ENCODE data around the gene GARNL3. TPM values are rescaled to one million over a fixed set of nuclear protein-coding genes. Genes with fewer than 3 reads are reported as not detected.

Gene GARNL3
- total RNA-seq, 1 experiment from 2014 or later: 11.5 TPM

DNA sequence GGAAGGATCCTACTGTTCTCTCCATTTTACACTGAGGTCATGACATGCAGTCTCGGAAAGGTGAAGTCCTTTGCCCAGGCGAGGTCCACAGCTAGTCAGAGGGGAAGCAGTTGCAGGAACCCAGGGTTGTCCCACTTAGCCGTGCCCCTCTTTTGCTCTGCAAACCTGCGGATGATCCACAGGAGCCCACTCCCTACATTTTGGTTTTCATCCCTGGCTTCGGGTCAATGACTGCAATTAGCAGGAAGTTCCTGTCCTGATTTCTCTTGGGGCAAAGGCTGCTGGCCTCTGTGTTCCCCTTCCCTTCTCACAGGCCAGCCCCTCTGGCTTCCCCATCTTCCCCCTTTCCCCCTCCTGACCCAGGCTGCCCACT lies 133.7 kb downstream of the GARNL3 start:
- H3K4me1 ChIP-seq (ENCODE audit: control insufficient read depth, insufficient read depth, low read length): peaks cover 16% of the 10 kb centered on the region
- H3K27me3 ChIP-seq (ENCODE audit: control insufficient read depth, insufficient read depth, low read length): no peaks in the 10 kb centered on the region
- peak overlapping the region; percentile 55 to 64 for H3K4me3 ChIP-seq (ENCODE audit: low read depth in 2 of 2, low read length in 2 of 2)
- ATAC-seq (no peak), DNase-seq (ENCODE audit: low read depth, low spot score) (no peak)
- no peak for TF ChIP-seq TCF7L2 (IDR thresholded peaks at IDR 0.05; ENCODE audit: low read depth, low read length)
- no peak for TF ChIP-seq CTCF (IDR thresholded peaks at IDR 0.05)
- no peak for TF ChIP-seq SIN3A (IDR thresholded peaks at IDR 0.05; ENCODE audit: borderline replicate concordance, insufficient read depth, low read depth, low read length)
- TF ChIP-seq, protein P1, sequence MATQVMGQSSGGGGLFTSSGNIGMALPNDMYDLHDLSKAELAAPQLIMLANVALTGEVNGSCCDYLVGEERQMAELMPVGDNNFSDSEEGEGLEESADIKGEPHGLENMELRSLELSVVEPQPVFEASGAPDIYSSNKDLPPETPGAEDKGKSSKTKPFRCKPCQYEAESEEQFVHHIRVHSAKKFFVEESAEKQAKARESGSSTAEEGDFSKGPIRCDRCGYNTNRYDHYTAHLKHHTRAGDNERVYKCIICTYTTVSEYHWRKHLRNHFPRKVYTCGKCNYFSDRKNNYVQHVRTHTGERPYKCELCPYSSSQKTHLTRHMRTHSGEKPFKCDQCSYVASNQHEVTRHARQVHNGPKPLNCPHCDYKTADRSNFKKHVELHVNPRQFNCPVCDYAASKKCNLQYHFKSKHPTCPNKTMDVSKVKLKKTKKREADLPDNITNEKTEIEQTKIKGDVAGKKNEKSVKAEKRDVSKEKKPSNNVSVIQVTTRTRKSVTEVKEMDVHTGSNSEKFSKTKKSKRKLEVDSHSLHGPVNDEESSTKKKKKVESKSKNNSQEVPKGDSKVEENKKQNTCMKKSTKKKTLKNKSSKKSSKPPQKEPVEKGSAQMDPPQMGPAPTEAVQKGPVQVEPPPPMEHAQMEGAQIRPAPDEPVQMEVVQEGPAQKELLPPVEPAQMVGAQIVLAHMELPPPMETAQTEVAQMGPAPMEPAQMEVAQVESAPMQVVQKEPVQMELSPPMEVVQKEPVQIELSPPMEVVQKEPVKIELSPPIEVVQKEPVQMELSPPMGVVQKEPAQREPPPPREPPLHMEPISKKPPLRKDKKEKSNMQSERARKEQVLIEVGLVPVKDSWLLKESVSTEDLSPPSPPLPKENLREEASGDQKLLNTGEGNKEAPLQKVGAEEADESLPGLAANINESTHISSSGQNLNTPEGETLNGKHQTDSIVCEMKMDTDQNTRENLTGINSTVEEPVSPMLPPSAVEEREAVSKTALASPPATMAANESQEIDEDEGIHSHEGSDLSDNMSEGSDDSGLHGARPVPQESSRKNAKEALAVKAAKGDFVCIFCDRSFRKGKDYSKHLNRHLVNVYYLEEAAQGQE (IDR thresholded peaks at IDR 0.05; ENCODE audit: insufficient read depth in 1 of 2, low read depth in 2 of 2, low read length in 1 of 2): no peak
- TF ChIP-seq POLR2AphosphoS5 (IDR thresholded peaks at IDR 0.05; ENCODE audit: low read depth, low read length): no peak
- ChIA-PET CTCF (no interaction called here), POLR2A (no interaction called here)
- H3K27ac ChIP-seq (ENCODE audit: low read length): peak overlapping the region; percentile 63
- no TSS peak for BruUV-seq (replicated peaks)
- H3K36me3 ChIP-seq (ENCODE audit: control insufficient read depth, insufficient read depth, low read length): no peaks in the 10 kb centered on the region; the same call in 1 of the 2 replicates
- no peaks in the 10 kb centered on the region for H3K9me3 ChIP-seq (ENCODE audit: control insufficient read depth, insufficient read depth, low read depth, low read length)
- in situ Hi-C loops (cut with HindIII; ENCODE audit: low pct_unique_long_range_greater_than_20kb, low sequenced_read_pairs): no loop called here
- intact Hi-C loops (cut with micrococcal nuclease; ENCODE audit: unreplicated experiment): no loop called here

DNA sequence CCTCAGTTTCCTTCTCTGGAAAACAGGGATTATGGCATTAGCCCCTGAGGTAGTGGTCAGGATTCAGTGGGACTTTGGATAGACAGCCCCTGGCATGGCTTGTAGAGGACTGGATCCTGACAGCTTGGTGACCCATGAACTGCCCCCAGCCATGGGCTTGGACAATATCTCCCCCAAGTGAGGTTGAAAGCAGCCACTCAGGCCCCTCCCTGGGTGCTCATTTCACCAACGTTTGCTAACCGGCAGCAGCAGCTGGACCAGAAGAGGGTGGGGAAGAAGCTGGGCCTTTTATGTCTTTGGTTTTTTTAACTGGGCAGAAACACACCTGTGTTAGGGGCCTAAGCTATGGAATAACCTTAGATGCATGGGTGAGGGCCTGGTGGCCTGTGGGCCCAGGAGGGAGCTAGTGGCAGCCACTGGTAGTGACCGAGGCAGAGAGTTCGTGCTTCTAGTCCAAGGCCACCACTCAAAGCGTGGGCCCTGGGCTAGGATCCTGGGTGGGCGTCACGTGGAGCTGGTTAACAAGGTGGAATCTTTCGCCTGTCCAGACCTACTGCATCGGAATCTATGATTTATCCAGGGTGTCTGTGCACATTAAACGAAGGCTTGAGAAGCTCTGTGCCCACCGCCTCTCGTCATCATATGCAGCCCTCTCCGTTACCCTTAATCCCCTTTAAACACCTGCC lies 134.3 kb downstream of the GARNL3 start:
- Histone ChIP-seq H3K27ac (ENCODE audit: low read length) (peak overlapping the region; percentile 63), H3K4me1 (ENCODE audit: control insufficient read depth, insufficient read depth, low read length) (peaks cover 12% of the 10 kb centered on the region), H3K36me3 (ENCODE audit: control insufficient read depth, insufficient read depth, low read length) (no peaks in the 10 kb centered on the region; the same call in 1 of the 2 replicates), H3K9me3 (ENCODE audit: control insufficient read depth, insufficient read depth, low read depth, low read length) (no peaks in the 10 kb centered on the region), H3K4me3 (ENCODE audit: low read depth in 2 of 2, low read length in 2 of 2) (peak overlapping the region; percentile 55 to 64), H3K27me3 (ENCODE audit: control insufficient read depth, insufficient read depth, low read length) (no peaks in the 10 kb centered on the region)
- intact Hi-C loops (cut with micrococcal nuclease; ENCODE audit: unreplicated experiment) (no loop called here), in situ Hi-C loops (cut with HindIII; ENCODE audit: low pct_unique_long_range_greater_than_20kb, low sequenced_read_pairs) (no loop called here)
- TF ChIP-seq, protein P1 (IDR thresholded peaks at IDR 0.05; ENCODE audit: insufficient read depth in 1 of 2, low read depth in 2 of 2, low read length in 1 of 2): no peak
- TF ChIP-seq POLR2AphosphoS5 (IDR thresholded peaks at IDR 0.05; ENCODE audit: low read depth, low read length): no peak
- BruUV-seq (replicated peaks): TSS peak; percentile 63
- POLR2A ChIA-PET: interaction anchor here (0.7 kb wide), 1 partner anchor 119 kb away, joined by 5 read pairs; no protein-coding TSS in a partner anchor
- ATAC-seq (no peak), DNase-seq (ENCODE audit: low read depth, low spot score) (no peak)
- CTCF ChIA-PET: no interaction called here
